ENCODE measurements around the gene ADGRG1.

The ADGRG1 gene

DNA sequence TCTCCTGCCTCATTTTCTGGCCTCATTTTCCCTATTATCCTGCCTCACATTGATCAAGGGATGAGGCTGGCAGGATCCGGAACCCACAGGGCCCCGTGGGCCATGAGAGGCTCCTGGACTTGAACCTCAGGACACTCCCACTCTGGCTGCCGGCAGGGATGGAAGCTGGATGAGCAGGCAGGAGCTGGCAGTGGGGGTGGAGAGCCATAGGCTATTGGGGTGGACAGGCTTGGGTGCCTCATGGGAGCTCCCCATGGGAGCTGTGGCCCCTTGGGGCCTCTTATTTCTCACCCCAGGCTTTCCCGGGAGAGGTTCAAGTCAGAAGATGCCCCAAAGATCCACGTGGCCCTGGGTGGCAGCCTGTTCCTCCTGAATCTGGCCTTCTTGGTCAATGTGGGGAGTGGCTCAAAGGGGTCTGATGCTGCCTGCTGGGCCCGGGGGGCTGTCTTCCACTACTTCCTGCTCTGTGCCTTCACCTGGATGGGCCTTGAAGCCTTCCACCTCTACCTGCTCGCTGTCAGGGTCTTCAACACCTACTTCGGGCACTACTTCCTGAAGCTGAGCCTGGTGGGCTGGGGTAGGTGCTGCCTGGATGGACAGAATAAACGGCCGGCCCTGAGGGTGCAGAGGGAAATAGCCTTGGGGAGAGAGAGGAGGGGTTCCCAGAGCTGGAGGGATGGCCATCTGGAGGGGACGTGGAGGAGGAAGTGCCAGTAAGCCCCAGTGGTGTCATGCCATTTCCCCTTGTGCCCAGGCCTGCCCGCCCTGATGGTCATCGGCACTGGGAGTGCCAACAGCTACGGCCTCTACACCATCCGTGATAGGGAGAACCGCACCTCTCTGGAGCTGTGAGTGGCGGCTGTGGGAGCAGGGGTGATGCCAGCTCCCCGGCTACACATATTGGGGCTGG is 55.5 kb downstream of the ADGRG1 start:
- no peak for DNase-seq (ENCODE audit: low read depth)

DNA sequence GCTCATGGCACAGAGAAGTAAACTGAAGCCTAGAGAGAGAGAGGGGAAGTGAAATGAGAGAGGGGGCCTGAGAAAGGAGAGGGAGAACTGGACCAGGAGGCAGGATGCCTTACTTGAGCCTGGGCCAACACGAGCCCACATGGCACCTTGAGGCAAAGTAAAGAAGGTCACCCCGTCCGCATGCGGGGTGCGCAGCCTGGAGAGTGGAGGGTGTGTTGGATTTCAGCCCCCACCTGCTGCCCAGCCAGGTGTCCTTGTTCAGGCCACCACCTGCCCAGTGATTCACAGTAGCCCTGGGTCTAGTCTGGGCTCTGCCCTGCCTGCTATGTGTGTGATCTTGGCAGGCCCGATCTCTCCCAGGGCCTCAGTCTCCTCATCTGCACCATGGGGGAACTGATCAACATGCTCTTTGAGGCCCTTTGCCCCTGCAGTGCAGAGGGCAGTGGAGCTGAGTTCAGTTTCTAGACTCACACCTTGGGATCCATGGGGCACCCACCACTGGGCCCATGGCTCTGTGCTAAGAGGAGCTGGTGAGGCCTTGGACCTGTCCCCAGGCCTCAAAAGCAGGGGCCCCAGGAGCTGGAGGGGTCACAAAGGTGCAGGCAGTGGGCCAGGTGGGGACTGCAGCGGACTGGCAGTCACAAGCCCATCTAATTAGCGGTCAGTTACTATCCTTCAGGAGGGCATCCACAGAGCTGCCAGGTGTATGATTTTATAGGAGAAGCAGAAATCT is 56.4 kb downstream of the ADGRG1 start:
- DNase-seq (ENCODE audit: low read depth), result no peak

DNA sequence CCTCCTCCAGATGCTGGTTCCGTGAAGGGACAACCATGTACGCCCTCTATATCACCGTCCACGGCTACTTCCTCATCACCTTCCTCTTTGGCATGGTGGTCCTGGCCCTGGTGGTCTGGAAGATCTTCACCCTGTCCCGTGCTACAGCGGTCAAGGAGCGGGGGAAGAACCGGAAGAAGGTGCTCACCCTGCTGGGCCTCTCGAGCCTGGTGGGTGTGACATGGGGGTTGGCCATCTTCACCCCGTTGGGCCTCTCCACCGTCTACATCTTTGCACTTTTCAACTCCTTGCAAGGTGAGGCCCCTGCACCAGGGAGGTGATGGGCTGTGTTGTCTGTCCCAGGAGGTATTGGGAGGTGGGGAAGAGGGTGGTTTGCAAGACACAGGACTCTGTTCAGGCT is 57.2 kb downstream of the ADGRG1 start:
- no peak for DNase-seq (ENCODE audit: low read depth)

DNA sequence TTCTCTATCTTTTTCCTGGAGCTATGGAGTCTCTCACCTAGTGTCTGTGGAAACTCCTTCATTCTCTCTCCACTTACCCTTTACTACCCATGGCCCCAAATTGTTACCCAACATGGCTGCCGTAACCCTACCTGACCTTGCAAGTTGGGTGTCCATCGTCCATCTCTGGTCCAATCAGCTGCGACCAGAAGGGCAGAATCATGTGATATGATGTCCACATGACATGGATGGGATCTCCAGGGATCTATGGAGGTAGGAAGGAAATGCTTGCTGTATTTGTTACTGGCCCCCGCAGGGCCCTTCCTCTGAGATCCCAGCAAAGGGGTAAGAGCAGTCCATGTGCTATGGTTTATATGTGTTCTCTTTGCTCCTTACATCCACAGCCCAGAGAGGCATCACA is 58.1 kb downstream of the ADGRG1 start:
- no peak for DNase-seq (ENCODE audit: low read depth)

DNA sequence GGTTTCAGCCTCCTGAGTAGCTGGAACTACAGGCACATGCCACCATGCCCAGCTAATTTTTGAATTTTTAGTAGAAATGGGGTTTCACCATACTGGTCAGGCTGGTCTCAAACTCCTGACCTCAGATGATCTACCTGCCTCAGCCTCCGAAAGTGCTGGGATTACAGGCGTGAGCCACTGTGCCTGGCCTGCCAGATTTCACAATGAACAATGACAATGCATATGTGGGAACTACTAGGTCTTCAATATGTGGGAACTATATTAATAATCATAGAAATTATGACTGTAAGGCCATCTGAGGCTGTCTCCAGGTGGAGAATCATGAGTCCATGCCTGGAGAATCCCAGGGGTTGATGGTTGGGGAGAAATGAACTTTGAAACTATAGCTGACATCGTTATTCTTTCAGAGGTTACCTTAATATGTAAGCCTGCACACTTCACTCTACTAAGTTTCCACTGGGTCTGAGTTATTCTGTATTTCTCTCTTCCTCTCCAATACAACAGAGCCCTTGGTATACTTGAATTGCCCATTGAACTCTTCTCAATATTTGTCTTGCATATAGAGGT is 59.0 kb downstream of the ADGRG1 start:
- DNase-seq (ENCODE audit: low read depth), result no peak

DNA sequence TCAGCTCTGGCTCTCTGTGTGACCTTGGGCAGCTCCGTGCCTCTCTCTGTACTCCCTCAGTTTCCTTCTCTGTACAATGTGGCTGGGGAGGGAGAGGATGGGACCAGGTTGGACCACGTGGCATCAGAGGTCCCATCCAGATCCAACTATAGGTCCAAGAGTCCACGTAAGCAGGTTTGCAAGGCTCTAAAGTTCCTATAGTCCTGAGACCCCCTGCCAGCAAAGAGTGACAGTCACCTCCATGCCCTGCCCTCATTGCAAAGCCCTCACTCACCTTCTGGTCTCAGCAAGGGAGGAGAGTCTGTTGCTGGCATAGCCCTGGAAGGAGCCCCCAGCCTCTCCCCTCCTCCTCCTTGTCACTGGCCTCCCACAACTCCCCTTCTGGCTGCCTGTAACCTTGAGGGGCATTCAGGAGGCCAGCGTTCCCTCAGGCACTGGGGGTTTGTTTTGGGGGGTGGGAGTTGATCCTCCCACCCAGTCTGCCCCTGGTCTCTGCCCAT is 60.1 kb downstream of the ADGRG1 start:
- no peak for DNase-seq (ENCODE audit: low read depth)

DNA sequence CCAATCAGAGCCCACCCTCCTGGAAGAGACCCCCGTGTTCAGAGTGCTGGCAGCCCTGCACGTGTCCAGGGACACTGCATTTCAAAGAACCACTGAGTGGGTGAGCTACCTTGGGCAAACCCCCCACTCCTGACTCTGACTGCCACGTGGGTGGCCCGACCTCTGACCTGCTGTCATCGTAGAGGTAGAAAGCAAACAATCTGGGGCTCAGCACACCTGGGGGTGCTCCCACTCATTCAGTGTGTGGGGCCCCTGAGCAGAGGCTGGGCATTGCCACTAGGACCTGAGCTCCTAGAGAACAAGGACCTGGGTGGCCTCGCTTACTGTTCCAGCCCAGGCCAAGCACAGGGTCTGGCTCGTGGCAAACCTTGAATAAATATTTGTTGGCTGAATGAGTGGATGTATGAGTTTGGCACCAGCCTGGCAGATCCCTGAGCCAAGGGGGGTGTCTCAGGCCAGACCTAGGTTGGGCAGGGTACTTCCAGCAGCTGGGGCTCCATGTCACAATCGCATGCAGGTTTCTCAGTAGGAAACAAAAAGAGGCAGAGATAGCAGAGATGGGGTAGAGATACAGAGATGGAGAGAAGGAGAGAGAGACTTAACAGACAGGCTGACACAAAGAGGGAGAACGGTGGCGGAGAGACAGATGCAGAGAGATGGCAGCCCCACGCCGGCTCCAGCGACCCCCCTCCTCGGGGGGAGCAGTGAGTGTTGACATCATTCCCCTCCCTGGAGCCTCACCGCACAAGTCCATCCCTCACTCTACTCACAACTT is 60.7 kb downstream of the ADGRG1 start:
- no peak for DNase-seq (ENCODE audit: low read depth)

DNA sequence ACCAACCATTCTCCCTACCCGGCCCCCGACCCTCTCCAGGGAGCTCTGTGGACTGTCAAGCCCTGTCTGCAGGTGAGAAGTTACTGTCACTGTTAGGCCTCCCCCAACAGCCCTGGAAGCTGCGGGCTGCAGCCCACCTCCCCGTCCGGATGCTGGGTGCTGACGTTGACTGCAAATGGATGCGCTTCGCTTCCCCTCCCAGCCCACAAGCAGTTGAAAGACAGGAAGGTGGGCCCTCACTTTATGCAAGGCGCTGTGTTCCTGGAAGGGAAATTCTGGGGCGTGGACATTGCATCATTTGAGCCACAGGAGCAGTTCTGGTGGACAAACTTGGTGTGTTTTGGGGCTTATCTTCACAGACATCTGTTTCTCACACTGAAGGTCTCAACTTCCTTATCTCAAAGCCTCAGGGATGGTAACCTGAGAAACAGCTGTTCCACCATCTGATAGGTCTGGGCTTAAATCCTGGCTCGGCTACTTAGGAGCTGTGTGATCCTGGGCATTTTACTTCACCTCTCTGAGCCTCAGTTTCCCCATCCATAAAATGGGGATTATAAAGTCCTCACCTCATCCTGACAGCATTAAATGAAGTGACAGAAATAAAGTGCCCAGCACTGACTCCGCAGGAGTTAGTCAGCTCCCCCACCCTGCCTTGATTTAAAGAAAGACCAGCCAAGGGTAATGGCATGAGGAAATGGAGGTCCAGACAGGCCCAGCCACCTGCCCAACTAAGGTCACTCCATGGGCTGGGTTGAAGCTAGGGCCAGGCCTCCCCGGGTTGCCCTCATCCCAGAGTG is 61.5 kb downstream of the ADGRG1 start:
- DNase-seq (ENCODE audit: low read depth), result no peak

DNA sequence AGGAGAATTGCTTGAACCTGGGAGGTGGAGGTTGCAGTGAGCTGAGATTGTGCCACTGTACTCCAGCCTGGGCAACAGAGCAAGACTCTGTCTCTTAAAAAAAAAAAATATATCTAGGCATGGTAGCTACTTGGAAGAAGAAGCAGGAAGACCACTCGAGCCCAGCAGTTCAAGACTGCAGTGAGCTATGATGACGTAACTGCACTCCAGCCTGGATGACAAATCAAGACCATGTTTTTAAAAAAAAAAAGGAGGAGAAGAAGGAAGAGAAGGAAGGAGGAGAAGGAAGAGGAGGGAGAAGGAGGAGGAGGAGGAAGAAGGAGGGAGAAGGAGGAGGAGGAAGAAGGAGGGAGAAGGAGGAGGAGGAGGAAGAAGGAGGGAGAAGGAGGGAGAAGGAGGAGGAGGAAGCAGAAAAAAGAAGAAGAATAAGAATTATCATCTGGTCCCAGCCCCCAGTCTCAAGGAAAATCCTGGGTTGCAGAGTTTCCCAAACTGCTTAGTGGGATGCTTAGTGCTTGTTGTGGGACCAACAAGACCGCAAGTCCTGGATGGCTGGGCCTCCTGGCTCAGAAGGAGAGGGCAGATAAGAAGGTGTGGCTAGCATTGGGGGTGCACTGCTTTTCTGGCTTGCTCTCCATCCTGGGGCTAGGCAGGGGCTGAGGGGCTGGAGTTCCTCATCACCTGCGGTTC is 62.5 kb downstream of the ADGRG1 start:
- DNase-seq (ENCODE audit: low read depth), result no peak

DNA sequence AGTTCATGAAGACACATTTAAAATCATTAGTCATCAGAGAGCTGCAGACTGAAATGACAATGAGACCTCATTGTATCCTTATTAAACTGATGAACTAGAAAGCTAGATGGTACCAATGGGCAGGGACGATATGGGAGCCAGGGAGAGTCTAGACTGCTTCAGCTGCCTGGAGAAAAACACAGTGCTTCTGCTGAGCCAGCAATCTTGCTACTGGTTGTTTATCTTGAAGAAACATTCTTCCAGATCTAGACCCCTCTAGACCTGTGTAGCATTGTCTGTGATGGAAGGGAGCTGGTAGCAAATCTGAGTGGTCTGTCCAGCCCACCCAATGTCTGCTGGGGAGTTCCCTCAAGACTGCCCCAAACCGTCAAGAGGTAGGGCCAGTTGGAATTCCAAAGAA is 64.2 kb downstream of the ADGRG1 start:
- DNase-seq (ENCODE audit: low read depth), result no peak

DNA sequence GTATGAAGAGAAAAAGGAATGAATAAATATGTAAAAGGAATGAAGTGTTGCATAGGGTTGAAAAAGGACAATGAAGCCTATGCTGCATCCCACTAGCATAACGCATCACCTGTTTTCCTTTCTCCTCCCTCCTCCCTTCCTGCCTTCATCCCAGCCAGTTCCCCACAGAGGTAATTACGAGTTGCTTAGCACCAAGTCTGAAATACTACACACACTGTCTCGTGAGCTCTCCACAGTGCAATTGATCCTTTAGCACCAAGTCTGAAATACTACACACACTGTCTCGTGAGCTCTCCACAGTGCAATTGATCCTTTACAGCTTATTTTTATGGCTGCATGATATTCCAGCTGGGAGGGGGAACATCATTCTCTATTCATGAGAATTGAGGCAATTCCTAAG is 65.1 kb downstream of the ADGRG1 start:
- DNase-seq (ENCODE audit: low read depth), result no peak

DNA sequence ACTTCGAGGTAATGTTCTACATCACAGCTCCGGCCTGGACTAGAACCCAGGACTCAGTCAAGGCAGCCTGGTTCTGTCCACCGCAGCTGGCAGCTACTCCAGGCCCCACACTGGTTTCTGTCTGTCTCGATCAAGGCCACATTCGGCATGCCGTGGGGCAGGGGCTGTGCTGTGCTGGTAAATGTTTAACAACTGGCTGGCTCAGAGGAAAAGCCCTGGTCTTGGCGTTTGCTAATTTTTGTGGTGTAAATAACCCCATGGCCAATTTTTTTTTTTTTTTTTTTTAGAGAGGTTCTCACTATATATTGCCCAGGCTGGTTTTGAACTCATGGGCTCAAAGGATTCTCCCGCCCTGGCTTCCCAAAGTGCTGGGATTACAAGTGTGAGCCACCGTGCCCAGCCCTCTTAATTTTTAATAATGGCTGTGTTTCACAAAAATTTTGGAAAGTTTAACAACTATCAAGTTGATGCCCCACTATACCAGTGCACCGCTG is 65.8 kb downstream of the ADGRG1 start:
- no peak for DNase-seq (ENCODE audit: low read depth)

DNA sequence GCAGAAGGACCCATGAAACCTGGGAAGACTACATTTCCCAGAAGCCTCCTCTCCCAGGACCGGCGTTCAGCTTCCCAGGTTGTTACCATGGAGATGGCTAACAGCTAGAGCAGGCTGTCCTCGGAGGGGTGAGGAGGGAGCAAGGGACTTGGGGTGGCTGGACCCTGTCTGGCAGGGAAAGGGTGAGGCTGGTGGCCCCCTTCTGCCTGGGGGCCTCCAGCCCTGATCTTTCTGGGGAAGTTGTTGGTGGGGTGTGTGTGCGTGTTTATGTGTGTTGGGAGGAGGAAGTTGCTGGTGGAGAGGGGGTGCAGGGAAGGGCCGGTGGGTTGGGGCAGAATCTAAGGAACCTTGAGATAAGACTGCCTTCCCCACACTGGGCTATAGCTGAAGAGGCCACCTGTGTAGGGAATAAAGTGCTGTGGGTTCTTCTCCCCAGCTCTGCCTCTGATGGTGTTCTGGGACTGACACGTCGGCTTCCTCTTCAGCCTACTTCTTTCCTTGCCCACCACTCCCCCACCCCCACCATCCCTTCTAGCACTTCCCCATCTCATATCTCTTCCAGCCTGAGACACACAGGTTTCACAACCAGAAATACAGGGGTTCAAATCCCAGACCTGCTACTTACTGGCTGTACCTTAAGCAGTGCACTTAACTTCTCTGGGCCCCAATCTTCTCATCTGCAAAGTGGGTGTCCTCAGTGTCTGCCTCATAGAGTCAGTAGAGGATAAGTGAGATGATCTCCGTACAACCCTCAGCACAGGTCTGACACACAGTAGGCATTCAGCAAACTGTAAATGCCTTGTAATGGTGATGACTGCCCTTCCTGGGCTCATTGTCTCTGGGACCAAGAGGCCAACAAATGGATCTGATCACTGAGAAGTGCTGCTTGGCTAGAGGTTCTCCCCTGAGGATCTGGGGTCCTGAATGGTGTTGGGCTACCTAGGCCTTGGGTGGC is 66.6 kb downstream of the ADGRG1 start, which contains the start of gene DRC7:
DRC7 (plus strand) TSS at position 82 of the 955 bp plus-strand sequence. CDS start 3,144 bp downstream, outside the sequence.
- no peak for DNase-seq (ENCODE audit: low read depth)

DNA sequence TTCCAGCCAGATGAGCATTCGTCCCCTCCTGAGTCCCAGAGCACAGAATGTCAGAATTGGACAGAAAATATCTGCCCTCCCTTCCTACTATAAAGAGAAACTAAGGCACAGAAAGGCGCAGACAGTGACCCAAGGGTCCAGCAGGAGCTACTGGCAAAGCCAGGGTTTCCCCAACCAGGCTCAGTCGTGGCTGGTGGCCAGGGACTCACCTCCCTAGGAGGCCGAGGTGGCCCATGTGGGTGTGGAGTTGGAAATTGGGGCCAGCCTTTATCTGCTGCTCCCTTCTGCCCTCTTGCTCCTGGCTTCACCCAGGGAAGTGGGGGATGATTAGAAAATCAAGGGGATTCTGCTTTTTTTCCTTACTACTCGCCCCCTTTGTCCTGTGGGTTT is 67.2 kb downstream of the ADGRG1 start:
- no peak for DNase-seq (ENCODE audit: low read depth)

DNA sequence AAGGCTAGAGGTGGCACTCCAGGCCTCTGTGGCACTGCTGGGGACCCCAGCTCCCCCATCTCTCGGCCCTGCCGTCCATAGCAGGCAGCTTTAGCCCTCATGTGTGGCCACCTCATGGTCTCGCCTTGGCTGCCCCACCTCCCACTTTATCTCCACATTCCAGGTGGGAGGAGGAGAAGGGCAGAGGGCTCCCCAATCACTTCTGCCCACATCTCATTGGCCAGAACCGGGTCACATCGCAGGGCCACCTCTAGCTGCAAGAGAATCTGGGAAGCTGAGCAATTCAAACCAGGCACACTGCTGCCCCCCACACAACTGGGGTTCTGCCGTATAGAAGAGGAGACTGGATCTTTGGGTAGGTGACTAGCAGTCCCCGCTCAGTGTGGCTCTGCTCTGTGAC is 67.8 kb downstream of the ADGRG1 start:
- DNase-seq (ENCODE audit: low read depth), result no peak

DNA sequence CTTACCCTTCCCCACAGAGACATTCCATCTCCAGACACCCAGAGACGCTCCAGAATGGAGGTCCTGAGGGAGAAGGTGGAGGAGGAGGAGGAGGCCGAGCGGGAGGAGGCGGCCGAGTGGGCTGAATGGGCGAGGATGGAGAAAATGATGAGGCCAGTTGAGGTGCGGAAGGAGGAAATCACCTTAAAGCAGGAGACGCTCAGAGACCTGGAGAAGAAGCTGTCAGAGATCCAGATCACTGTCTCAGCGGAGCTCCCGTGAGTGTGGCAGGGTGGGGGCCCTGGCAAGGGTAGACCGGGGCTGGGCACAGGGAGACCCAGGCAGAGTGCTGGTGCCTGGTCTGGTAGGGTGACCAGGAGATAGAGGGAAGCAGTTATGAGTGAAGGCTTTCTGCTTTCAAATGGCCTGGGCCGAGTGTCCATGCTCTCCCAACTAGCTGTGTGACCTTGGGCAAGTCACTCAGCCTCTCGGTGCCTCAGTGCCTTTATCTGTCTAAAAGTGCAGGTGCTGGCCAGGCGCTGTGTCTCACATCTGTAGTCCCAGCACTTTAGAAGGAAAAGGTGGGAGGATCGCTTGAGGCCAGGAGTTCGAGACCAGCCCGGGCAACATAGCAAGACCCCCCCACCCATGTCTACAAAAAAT is 69.6 kb downstream of the ADGRG1 start:
- no peak for DNase-seq (ENCODE audit: low read depth)

DNA sequence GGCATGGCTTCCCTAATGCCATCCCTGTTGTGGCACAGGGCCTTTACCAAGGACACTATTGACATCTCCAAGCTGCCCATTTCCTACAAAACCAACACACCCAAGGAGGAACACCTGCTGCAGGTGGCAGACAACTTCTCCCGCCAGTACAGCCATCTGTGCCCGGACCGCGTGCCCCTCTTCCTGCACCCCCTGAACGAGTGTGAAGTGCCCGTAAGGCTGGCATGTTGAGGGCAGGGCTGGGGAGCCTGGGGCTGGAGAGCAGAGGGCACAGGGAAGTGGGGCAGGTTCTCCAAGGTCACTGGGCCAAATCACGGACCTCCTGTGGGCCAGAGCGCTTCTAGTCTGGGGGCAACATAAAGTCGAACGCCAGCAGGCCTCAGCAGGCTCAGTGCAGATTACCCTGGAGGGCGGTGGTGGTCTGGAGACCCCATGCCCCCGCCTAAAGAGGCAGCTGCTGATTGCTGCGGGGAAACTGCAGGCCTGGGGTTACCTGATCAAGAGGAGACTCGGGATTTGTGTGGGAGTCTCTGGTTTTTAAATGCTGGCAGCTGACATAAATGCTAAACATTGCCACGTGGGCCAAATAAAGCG is 70.5 kb downstream of the ADGRG1 start:
- DNase-seq (ENCODE audit: low read depth), result no peak

DNA sequence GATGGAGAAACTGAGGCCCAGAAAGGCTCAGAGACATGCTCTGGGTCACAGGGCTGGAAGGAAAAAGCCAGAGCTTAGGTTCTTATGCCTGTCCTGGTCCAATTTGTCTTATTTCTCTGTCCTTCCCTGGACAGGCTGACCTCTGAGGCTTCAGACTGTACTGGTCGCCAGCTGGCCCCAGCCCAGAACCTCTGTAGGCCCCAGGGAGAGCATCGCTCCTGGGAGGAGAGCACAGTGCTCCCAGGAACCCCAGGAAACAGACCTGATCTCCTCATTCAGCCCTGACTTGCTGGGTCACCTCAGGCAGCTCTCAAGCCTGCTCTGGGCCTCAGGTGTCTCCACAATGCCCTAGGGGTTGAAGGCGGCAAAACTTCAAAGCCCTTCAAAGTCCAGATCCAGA is 71.1 kb downstream of the ADGRG1 start:
- DNase-seq (ENCODE audit: low read depth), result no peak

Data from T-helper 22 cell (primary cell).